Measurements from ENCODE around the gene XCL1. TPM values are rescaled to one million over a fixed set of nuclear protein-coding genes. Genes with fewer than 3 reads are reported as not detected.

The XCL1 gene
- total RNA-seq, 2 donors from 2014 or later, result not detected

- WGBS, 2 donors, result 85 to 87% methylated on average over 4 of the region's 4 CpGs
- Histone ChIP-seq H3K9me3 (no peaks in the 10 kb centered on the region), H3K4me1 (no peaks in the 10 kb centered on the region), H3K4me3 (no peak overlapping the region), H3K36me3 (replicated peaks in 1 of 2; ENCODE audit: insufficient read depth in 1 of 2, low read depth in 2 of 2) (no peaks in the 10 kb centered on the region), H3K27ac (no peak overlapping the region), H3K27me3 (no peaks in the 10 kb centered on the region)
- no peak for TF ChIP-seq CTCF (IDR thresholded peaks at IDR 0.05)
- TF ChIP-seq POLR2A (IDR thresholded peaks at IDR 0.05), result no peak
- ATAC-seq (no peak), DNase-seq (no peak)
- intact Hi-C loops (cut with DNase I), result no loop called here
Measured at GRCh38 chr1:168581817-168582572, 5.6 kb downstream of the XCL1 start.

- ATAC-seq, result no peak
- intact Hi-C loops (cut with DNase I), result no loop called here
- no peak overlapping the region for H3K4me3 ChIP-seq
- no peak overlapping the region for H3K27ac ChIP-seq
- TF ChIP-seq POLR2A (IDR thresholded peaks at IDR 0.05), result no peak
- TF ChIP-seq CTCF (IDR thresholded peaks at IDR 0.05), result no peak
- no peaks in the 10 kb centered on the region for H3K36me3 ChIP-seq (replicated peaks in 1 of 2; ENCODE audit: insufficient read depth in 1 of 2, low read depth in 2 of 2)
- WGBS, 2 donors, result 60 to 61% methylated on average over 6 of the region's 6 CpGs
- DNase-seq, result no peak
- no peaks in the 10 kb centered on the region for H3K4me1 ChIP-seq
- H3K9me3 ChIP-seq, result no peaks in the 10 kb centered on the region
- no peaks in the 10 kb centered on the region for H3K27me3 ChIP-seq
Measured at GRCh38 chr1:168582688-168583336, 6.4 kb downstream of the XCL1 start.

- TF ChIP-seq CTCF (IDR thresholded peaks at IDR 0.05) (no peak), POLR2A (IDR thresholded peaks at IDR 0.05) (no peak)
- H3K36me3 ChIP-seq (replicated peaks in 1 of 2; ENCODE audit: insufficient read depth in 1 of 2, low read depth in 2 of 2), result no peaks in the 10 kb centered on the region
- H3K4me3 ChIP-seq, result no peak overlapping the region
- no peak overlapping the region for H3K27ac ChIP-seq
- H3K27me3 ChIP-seq, result no peaks in the 10 kb centered on the region
- no peaks in the 10 kb centered on the region for H3K9me3 ChIP-seq
- 79 to 85% methylated on average over 6 of the region's 6 CpGs for WGBS, 2 donors
- DNase-seq (no peak), ATAC-seq (no peak)
- intact Hi-C loops (cut with DNase I), result no loop called here
- H3K4me1 ChIP-seq, result no peaks in the 10 kb centered on the region
Measured at GRCh38 chr1:168583571-168583970, 7.2 kb downstream of the XCL1 start.

GRCh38 chr1:168585191-168585590 lies 8.8 kb downstream of the XCL1 start:
- no peak overlapping the region for H3K4me3 ChIP-seq
- DNase-seq, result no peak
- H3K9me3 ChIP-seq, result no peaks in the 10 kb centered on the region
- 64 to 66% methylated on average over 3 of the region's 3 CpGs for WGBS, 2 donors
- no peaks in the 10 kb centered on the region for H3K4me1 ChIP-seq
- H3K27ac ChIP-seq, result no peak overlapping the region
- intact Hi-C loops (cut with DNase I), result no loop called here
- TF ChIP-seq CTCF (IDR thresholded peaks at IDR 0.05) (no peak), POLR2A (IDR thresholded peaks at IDR 0.05) (no peak)
- H3K36me3 ChIP-seq (replicated peaks in 1 of 2; ENCODE audit: insufficient read depth in 1 of 2, low read depth in 2 of 2), result no peaks in the 10 kb centered on the region
- H3K27me3 ChIP-seq, result no peaks in the 10 kb centered on the region
- no peak for ATAC-seq
